GM12892 (cell line): ENCODE data around the gene SEMA4F.

ENCODE experiments used
- POLR2AphosphoS5 ChIP-seq: IDR thresholded peaks from 2 replicates; pipeline ENCODE4 v1.6.1; 2011; ENCODE audit warnings: low read depth, low read length, control low read depth
- TAF1 ChIP-seq: IDR thresholded peaks from 2 replicates; pipeline ENCODE4 v1.6.1; 2011; ENCODE audit warnings: low read depth, mild to moderate bottlenecking, control low read depth, low read length, borderline replicate concordance

DNA sequence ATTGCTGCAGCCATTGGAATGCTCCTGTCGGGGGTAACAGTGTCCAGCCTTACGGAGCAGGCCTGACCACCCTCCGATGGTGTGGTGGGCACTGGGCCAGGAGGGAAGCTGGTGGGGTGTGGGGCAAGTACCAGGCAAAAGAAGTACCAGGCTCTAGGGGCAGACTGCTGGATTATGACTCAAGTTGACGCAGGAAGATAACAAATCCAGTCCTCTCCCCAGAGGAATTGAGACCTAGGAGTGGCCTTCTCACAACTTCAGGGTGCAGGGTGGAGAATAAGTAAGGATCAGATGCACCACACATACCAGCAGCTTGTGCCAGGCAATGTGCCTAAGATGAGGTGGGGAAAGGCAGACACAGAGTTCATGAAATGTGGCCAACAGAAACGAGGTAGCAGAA, 37.9 kb downstream of the SEMA4F start:
- no peak for TF ChIP-seq POLR2AphosphoS5
- TF ChIP-seq TAF1: no peak
